Tibial artery (tissue), 4 donors: Measurements from ENCODE around the gene MAST4.

Experiments
- DNase-seq, 2 donors: peaks; one replicate each; pipeline ENCODE4 v3.0.0-alpha.2; 2019
- H3K27ac ChIP-seq, 2 donors: fragments of 200-600 bp; sonication (generic) in 1 of 2; 1 replicate in 1 of 2; 2 replicates in 1 of 2; pipeline ENCODE4 v1.5.1; 2018 to 2019; ENCODE audit warnings: mild to moderate bottlenecking in 1 of 2
- H3K27me3 ChIP-seq, 2 donors: fragments of 200-600 bp; sonication (generic) in 1 of 2; one replicate each; pipeline versions ENCODE4 v1.5.1 to v1.6.0; 2016 to 2019
- H3K36me3 ChIP-seq, 3 donors: fragments of 200-600 bp; sonication (generic) in 2 of 3; one replicate each; pipeline ENCODE4 v1.5.1; 2016 to 2019; ENCODE audit warnings: mild to moderate bottlenecking in 2 of 3
- H3K4me1 ChIP-seq, 4 donors: fragments of 200-600 bp; sonication (generic) in 2 of 4; 1 replicate in 3 of 4; 2 replicates in 1 of 4; pipeline ENCODE4 v1.5.1; 2016 to 2019
- H3K4me3 ChIP-seq, 2 donors: fragments of 200-600 bp; sonication (generic) in 1 of 2; 1 replicate in 1 of 2; 2 replicates in 1 of 2; pipeline ENCODE4 v1.5.1; 2018 to 2019; ENCODE audit warnings: mild to moderate bottlenecking in 2 of 2
- H3K9me3 ChIP-seq, 3 donors: fragments of 200-600 bp; sonication (generic) in 1 of 3; one replicate each; pipeline ENCODE4 v1.5.1; 2016 to 2019
- intact Hi-C: fragments of 100-400 bp; cut with DNase I; formaldehyde crosslinking; loops from one replicate; pipeline ENCODE4 v1.15.0; 2023; ENCODE audit warnings: low total_unique reads
- TF ChIP-seq, protein P1 (sequence below), 2 experiments: fragments of 200-600 bp in 1 of 2; fragments of 450-650 bp in 1 of 2; IDR thresholded peaks; one replicate each; pipeline ENCODE4 v1.5.1; 2017 to 2019; ENCODE audit warnings: antibody characterized with exemption in 2 of 2, mild to moderate bottlenecking in 1 of 2, moderate library complexity in 1 of 2

MAST4 gene

DNA sequence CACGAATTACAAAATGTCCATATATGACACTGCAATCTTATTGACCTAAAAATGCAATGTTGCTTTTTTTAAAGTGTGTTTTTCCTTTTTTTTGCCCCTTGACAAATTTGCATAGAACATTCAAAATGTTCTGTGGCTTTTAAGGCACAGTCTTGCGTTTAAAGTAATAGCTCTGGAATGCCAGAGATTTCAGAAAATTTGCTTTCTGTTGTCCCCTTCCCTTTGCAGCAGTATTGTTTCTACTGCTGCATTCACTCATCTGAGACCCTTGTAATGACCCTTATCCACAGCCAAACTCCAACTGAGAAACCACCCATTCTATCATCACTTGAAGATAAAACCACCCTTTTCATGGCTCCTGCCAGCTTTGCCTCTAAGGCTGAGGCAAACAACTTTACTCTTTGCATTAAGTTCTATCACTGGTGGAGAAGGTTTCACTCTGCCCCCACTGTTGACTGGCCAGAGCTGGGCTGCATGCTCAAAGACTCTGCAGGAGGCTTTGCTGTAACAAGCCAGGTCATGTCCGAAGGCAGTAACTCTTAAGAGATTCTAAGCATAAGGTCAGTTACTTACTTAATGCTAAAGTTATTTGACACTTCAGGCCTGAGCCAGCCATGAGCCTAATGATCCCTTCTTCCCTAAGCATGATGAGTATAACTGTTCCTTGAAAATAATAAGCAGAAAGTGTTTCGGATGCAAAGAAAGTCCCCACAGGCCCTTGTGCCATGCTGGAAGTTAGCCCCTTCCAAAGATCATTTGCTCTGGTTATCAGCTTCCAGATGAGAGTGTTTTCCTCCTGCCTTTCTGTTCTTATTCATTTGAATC lies 498.5 kb downstream of the MAST4 start:
- peak overlapping the region; percentile 71 to 80 for H3K27ac ChIP-seq
- intact Hi-C loops, result no loop called here
- TF ChIP-seq, protein P1, sequence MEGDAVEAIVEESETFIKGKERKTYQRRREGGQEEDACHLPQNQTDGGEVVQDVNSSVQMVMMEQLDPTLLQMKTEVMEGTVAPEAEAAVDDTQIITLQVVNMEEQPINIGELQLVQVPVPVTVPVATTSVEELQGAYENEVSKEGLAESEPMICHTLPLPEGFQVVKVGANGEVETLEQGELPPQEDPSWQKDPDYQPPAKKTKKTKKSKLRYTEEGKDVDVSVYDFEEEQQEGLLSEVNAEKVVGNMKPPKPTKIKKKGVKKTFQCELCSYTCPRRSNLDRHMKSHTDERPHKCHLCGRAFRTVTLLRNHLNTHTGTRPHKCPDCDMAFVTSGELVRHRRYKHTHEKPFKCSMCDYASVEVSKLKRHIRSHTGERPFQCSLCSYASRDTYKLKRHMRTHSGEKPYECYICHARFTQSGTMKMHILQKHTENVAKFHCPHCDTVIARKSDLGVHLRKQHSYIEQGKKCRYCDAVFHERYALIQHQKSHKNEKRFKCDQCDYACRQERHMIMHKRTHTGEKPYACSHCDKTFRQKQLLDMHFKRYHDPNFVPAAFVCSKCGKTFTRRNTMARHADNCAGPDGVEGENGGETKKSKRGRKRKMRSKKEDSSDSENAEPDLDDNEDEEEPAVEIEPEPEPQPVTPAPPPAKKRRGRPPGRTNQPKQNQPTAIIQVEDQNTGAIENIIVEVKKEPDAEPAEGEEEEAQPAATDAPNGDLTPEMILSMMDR (IDR thresholded peaks at IDR 0.05), result no peak
- H3K4me1 ChIP-seq, result peaks cover 0 to 57% (median 22%) of the 10 kb centered on the region in 4 donors
- H3K4me3 ChIP-seq, result peak overlapping the region; percentile 30 to 36
- no peaks in the 10 kb centered on the region for H3K27me3 ChIP-seq
- DNase-seq, result peak; percentile 22 to 65
- peaks cover 0 to 5% (median 0%) of the 10 kb centered on the region in 3 donors for H3K36me3 ChIP-seq
- H3K9me3 ChIP-seq, result no peaks in the 10 kb centered on the region

DNA sequence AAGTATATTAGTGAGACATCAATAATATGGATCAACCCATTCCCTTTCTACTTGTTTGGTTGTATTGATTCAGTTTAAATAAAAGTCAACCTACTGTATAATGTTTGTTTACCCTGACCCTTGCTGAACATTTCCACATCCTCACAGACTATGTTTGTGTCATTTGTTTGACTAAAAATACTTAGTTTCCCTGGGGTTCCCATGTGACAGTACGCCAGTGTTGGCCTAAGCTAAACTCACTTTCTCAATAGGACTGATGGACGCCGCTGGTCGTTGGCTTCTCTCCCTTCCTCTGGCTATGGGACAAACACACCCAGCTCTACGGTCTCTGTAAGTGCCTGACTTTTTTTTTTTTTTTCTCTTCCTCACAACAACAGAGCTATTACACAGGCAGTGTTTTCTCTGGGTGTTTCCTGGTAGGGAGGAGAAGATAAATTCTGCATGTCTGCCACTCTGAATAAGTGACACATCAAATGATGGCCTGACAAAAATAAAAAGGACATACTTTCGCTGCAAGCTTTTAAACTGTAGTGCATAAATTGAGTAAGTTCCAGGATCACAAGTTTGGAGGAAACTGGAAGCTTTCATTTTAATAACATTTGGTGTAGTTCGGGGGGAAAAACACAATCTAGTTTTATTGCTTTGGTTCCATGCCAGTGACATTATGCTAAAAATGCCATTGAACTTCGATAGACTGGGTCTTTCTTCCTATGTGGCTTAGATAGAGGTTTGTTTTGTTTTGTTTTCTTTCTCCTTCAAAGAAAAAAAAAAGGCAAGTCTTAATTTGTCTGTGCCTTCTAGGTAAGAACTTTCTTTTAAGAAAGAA lies 499.4 kb downstream of the MAST4 start:
- Histone ChIP-seq H3K27ac (peak overlapping the region; percentile 71 to 80), H3K36me3 (peaks cover 1 to 4% (median 4%) of the 10 kb centered on the region in 3 donors), H3K4me3 (peak overlapping the region; percentile 30 to 36), H3K9me3 (no peaks in the 10 kb centered on the region), H3K4me1 (peaks cover 0 to 57% (median 22%) of the 10 kb centered on the region in 4 donors), H3K27me3 (no peaks in the 10 kb centered on the region)
- TF ChIP-seq, protein P1 (IDR thresholded peaks at IDR 0.05), result no peak
- intact Hi-C loops, result no loop called here
- DNase-seq, result peak; percentile 92 to 94

DNA sequence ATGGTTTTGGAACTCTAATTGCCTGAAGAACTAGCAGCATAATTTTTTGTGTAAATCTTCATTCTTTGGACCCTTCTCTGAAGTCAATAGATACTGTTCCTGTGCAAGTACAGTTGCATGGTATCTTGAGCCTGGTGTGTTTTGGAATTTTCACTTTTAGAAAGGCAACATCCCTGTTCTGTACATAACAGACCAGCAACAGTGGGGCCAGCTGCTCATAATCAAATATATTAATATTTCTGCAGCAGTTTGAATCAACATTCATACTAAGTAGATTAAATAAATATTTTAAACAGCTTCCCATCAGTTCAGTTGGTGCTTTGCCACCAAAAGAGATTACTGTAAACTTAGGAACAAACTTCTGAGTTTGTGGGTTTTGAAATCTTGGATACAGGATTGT lies 502.5 kb downstream of the MAST4 start:
- intact Hi-C loops, result no loop called here
- peaks cover 15 to 21% (median 19%) of the 10 kb centered on the region in 3 donors for H3K36me3 ChIP-seq
- TF ChIP-seq, protein P1 (IDR thresholded peaks at IDR 0.05), result no peak
- no peak overlapping the region for H3K4me3 ChIP-seq
- H3K9me3 ChIP-seq, result no peaks in the 10 kb centered on the region
- DNase-seq, result no peak
- no peaks in the 10 kb centered on the region for H3K27me3 ChIP-seq
- H3K27ac ChIP-seq, result no peak overlapping the region
- peaks cover 0 to 32% (median 12%) of the 10 kb centered on the region in 4 donors for H3K4me1 ChIP-seq

- Histone ChIP-seq H3K36me3 (peaks cover 15 to 28% (median 27%) of the 10 kb centered on the region in 3 donors), H3K9me3 (no peaks in the 10 kb centered on the region)
- intact Hi-C loops, result loop anchor here (10.0 kb wide), 1 partner anchor 96 kb away; no protein-coding TSS in a partner anchor
Observed at GRCh38 chr5:67100301-67100700, 504.1 kb downstream of the MAST4 start.

DNA sequence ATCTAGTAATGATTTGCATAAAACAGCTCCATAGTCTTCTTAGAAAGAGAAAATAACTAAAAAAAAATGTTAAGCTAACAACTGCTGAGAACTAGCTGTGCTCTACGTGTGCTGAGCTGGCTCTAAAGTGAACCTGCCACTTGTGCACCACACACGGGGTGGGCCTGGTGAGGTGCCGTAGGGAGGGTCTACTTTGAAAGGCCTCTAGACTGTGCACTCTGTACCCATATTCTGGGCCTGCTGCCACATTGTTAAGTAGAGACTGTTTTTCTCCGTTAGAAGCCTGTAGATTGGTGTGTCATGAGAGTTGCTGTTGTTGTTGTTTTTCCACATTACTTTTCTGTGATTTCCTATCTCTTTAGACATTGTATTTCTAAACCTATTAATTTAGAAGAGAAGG lies 506.5 kb downstream of the MAST4 start:
- H3K36me3 ChIP-seq, result peaks cover 21 to 38% (median 35%) of the 10 kb centered on the region in 3 donors
- H3K4me3 ChIP-seq, result no peak overlapping the region
- peaks cover 0 to 15% (median 3%) of the 10 kb centered on the region in 4 donors for H3K4me1 ChIP-seq
- H3K27ac ChIP-seq, result no peak overlapping the region
- no peaks in the 10 kb centered on the region for H3K27me3 ChIP-seq
- H3K9me3 ChIP-seq, result no peaks in the 10 kb centered on the region
- intact Hi-C loops, result loop anchor here (10.0 kb wide), 1 partner anchor 98 kb away; no protein-coding TSS in a partner anchor
- DNase-seq, result no peak
- TF ChIP-seq, protein P1 (IDR thresholded peaks at IDR 0.05), result no peak

More at GRCh38 chr5:67100301-67100700, 504.1 kb downstream of the MAST4 start:
- peaks cover 0 to 17% (median 3%) of the 10 kb centered on the region in 4 donors for H3K4me1 ChIP-seq
- DNase-seq, result no peak
- H3K4me3 ChIP-seq, result no peak overlapping the region
- no peaks in the 10 kb centered on the region for H3K27me3 ChIP-seq
- no peak overlapping the region for H3K27ac ChIP-seq
- TF ChIP-seq, protein P1 (IDR thresholded peaks at IDR 0.05), result no peak
